OCI-M1 (cell line): ENCODE data around the gene NDST4.

Experiments used
- DNase-seq: peaks from one replicate; lab custom pipeline; 2025; lab: John Stamatoyannopoulos, UW

NDST4 gene

DNA sequence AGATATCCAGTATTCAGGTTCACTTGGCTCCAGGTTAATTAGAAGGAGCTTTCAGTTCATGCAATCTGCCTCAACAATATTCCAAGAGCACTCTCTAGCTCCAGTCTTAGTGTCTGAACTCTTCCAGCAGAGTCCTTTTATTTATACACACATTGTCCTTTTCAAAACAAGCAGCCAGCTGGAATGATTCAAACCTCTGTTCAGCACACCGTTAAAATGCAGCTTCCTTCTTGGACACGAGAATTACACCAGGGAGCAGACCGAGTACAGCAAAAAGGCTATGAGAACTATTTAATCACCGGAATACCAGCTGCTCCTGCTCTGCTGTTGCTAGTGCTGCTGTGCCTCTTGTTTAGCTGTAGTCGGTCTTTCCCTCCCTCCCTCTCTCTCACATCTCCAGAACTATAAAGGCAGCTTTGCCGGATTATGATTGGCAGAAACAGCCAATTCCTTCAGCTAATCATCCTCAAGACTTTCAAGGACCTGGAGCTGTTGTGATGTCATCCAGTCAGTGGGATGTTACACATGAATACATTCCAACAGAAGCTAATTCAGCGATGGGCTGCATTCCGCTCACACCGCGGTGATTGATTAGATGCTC is at the start of gene NDST4:
Gene NDST4, minus strand, starts transcription at position 115 of the 601 bp plus-strand sequence. CDS start 36,584 bp downstream, outside the sequence.
- DNase-seq: no peak

DNA sequence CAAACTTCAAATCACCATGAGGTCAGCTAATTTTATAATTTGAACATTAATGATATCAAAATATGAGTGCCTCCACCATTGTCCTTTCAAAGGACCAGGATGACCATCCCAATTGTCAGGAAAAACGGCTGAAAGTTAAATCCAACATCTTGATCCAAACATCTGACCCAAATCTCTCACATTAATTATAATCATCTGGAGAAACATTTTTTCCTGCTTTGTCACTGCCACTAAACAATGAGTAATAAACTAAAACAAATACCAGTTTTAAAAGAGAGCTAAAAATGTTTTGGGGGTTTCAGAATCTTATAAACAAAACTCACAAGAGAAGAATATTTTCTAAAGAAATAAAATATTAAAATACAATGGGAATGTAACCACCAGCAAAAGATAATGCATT is 45.7 kb upstream of the NDST4 start:
- no peak for DNase-seq

DNA sequence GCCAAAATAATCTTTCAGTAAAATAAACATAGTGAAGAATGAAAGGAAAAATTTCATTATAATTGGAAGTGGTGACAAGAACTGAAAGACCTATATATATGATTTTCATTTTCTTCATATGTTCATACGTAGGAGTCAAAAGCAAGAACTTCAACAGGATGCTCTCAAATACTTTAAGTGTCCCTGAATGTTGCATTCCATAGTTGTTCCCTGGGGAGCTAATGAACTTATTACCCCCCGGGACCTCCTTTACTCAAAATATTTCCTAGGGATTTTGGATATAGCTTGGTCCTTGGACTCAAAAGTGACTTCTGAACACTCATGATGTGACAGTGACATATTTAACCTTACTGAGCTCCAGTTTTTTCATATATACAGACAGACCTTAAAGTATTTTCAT is 44.9 kb upstream of the NDST4 start:
- no peak for DNase-seq

DNA sequence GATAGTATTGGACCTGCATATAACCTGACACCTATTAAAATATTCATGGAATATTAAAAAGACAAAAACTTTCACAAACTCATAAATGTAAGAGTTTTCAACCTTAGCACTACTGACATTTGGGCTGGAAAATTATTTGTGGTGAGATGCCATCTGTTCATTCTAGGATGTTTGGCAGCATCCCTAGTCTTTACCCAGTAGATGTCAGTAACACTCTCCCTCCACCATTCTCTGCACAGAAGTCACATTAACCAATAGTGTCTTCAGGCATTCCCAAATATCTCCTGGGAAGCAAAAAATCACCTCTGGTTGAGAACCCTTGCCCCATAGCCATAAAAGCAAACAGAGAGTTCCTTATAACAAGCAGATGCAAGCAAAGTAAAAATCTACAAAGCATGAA is 41.4 kb upstream of the NDST4 start:
- no peak for DNase-seq

DNA sequence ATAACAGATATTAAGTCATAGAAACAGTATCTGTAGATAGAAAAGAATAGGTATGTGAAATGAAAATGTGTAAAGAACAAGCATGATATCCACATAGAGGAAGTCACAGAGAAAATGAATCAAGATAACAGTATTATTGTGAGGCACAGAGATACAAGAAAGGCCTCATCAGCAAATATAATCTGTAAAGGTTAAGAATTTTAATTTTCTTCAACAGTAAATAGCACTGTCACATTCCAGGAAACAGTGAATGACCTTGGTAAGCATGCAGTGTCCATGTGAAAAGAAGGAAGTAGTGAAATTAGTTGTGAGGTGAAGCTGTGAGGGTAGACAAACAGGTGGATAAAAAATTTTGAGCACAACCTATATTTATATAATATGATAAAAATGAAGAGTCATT is 39.5 kb upstream of the NDST4 start:
- DNase-seq: no peak

DNA sequence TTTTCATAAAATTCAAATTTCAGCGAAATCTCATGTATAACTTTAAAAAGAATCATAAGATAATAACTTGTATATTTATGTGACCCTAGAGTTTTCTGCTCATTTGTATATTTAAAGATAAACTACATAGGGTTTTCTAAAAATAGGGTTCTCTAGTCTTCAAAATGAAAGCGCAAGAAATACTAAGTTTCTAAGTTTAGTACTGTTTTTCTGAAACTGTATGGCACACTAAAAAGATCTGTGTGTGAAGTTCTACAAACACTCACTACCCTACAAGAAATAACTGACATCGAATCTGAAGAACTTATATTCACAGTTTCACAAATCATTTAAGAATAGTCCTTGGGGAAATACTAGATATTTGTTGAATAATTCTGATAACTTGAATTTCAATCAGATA is 38.7 kb upstream of the NDST4 start:
- no peak for DNase-seq

DNA sequence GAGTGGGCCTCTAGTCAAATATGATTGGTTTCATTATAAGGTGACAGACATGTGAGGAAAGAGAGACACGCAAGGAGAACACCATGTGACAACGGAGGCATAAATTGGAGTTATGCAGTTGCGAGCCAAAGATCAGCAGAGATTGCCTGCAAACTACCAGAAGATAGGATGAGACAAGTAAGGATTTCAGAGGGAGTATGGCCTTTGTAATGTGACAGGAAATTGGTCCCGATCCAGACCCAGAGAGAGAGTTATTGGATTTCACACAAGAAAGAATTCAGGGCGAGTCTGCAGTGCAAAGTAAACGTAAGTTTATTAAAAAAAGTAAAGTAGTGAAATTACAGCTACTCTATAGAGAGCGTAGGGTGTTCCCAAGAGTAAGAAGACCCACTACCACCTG is 35.7 kb upstream of the NDST4 start:
- no peak for DNase-seq

DNA sequence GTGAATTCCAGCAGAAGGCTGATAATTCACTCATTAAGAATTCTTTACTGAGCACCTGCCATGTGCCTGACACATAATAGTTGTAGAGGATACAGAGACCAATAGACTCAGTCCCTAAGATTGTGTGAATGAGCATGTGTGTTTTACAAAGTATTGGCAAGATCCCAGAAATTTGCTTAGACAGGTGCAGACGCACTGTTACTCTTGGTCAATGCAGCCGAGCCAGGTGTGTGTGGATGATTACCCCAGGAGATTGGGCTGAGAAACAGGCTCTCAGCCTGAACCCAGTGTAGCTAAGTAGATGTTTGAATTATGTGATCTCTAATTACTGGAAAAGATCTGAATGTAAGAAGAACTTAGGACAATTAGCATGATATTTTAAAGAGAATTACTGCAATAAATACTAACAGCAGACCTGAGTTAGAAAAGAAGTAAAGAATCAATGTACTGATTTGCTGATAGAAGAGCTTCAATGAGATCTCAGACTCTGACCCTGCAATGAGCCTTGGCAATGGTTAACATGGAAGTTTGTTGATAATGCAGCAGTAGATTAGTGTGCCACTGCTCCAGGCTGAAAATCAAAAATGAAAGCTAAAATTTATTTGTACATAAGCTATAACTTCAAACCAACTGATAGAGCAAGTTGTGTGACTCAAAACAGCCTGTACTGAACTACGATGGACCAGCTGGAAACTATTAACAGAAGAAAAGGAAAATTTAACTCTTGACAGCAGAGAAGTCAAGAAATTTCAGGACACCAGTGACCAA is 32.2 kb upstream of the NDST4 start:
- DNase-seq: no peak

DNA sequence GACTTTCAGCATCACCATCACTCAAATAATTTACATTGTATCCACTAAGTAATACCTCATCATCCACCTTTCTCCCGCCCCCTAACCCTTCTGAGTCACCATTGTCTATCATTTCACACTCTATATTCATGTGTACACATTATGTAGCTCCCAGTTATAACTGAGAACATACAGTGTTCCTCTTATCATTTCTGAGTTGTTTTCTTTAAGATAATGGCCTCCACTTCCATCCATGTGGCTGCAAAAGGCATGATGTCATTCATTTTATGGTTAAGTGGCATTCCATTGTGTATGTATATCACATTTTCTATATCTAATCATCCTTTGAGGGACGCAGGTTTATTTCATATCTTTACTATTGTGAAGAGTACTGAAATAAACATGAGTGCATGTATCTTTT is 14.6 kb upstream of the NDST4 start:
- no peak for DNase-seq

DNA sequence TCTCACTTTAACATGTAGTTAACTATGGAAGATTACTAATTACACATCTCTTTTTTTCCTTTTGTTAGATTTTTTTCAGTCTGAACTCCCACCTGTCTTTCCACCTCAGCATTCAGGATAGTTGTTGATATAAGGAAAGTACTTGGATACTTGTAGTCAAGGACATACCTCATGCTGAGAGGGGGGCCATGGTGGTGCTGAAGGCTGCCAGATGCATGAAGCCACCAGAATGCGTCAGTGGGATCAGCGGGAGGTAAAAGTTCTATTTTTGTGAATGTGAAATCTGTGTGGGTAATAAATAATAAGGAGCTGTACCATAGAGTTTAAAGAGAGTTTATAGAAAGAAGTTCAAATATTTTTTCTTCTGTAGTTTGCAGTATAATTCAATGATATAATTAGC is 13.1 kb upstream of the NDST4 start:
- no peak for DNase-seq

DNA sequence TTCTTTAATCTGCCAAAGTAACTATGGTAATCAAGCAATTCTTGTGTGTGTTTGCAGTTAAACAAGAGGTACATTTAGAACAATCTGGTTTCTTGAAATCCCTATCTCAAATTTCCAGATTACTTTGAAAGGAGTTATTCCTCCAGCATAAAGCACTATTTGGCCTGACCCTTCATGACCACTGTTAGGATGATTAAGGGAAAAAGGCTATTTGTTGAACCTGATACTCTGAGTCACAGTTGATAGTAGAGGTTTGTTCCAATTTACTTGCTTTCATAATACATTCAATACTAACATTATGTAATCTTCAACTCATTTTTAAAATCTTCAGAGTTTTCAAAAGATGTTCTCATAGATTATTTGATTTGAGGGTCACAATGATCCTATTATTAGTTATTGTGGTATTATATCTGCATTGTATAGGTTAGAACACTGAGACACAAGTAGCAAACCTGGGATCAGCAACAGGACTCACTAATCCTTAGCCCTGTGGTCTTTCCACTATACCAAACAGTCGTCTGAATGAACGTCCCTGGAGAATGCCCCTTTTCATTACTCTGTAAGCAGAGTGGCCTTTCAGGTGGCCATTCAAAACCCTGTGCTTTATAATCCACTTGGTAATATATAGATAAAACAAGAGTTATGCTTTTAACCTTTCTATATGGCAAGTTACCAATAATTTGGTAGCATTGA is 8.1 kb upstream of the NDST4 start:
- no peak for DNase-seq

DNA sequence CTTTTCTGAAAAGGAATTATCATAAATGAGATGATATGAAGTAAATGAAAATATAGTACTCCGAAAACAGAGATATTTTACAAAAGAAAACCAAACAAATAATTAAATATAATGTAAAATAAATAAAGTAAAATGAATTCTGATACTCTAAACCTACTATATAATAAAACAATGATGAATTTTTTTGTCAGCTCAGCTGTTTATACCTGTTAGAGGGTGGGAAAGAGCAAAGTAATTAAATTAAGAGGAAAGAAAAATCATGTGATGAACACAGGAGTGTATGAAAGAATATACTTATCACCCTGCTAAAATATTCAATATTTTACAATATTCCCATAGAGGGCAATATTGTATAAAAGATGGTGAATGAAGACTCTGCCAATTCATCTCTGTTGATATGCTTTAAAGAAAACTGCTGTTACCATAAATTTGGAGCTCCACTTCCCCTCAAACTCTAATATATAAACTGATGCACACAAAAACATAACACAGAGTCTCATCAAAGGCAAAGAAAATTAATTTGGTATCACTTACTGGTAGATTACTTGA is 6.5 kb upstream of the NDST4 start:
- peak; percentile 7 for DNase-seq

DNA sequence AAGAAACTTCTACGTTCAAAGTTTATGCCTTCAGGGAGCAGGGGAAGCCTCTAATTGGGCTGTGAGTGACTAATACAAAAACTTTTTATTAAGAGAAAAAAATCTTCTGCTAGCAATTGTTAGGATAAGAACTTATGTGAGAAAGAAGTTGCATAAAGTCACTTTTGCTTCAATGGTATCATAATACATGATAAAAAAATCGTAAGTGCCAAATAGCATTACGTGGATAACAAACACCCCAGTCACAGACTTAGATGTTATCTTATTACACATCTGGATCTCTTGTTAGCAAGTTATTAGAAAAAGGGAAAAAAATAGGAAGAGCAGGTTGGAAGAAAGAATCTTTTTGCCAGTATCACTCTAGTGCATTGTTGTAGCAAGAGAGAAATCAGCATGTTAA is 4.2 kb upstream of the NDST4 start:
- no peak for DNase-seq

DNA sequence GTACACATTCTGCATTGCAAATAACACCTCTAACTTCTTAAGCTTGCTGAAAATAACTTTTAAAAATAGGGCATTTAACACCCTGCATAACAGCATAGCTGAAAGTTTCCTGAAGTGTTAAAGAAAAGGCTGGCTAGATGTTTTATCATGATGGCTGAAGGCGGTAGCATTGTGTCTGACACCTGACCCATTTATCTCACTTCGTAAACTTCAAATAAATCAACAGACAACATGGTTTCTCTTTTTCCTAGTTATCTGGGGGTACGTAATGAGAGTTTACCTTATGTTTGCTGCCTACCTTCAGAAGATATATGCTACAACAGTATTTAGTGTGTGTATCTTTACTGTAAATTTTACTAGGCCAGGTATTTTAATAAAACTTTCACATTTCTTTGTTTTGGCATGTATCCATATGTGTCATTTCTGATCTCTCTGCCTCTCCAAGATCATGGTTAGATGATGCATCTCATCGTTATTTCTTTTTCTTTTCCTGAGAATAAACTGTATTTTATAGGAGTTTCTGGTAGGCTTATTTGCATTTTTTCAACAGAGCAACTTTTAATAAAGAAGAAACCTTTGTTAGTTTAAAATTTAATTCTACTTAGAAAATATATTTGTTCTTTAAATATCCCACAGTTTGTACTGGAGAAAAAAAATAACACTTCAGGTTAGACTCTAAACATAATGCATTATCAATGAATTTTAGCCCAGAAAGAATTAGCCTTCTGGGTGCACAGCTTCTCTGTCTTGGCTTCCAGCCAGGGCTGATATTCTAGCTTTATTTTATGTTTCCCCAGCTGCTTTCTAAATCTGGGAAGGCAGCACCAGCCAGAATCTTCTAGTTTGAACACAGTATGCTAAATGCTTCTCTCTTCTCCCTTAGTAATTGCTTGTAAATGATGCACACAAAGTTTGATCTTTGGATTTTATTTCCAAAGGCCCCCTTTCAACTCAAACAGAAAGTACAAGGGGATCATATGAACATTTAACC is 2.9 kb downstream of the NDST4 start:
- no peak for DNase-seq

DNA sequence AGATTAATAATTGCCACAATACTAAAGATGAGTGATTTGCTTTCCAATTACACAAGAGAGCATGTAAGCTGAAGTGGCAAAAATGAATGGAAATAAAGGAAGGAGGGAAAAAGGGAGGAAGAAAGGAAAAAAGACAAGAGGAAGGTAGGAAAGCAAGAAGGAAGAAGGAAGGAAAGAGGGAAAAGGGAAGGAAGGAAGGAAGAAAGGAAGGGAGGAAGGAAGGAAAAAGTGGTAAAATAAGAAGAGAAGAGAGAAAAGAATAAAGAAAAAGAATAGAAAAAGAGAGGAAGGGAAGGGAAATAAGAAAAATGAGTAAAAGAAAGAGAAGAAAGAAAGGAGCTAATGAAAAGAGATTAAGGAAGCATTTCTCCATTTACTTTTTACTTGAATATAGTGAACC is 4.6 kb downstream of the NDST4 start:
- no peak for DNase-seq

DNA sequence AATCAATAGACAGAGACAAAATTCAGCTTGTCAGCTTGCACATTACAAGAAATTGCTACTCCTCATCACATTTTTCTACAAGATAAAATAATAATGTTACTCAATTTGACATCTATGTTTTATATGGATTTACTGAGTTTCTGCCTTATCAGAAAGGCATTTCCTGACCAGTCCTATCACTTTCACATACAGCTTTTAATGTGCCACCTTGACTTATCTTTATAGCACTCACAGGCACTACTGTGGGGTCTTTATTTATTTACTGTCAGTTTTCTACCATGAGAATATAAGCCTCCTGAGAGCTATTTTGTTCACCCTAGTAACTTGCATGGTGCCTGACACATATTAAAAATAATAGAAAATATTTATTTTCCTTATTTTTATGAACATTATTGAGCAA is 6.0 kb downstream of the NDST4 start:
- no peak for DNase-seq

DNA sequence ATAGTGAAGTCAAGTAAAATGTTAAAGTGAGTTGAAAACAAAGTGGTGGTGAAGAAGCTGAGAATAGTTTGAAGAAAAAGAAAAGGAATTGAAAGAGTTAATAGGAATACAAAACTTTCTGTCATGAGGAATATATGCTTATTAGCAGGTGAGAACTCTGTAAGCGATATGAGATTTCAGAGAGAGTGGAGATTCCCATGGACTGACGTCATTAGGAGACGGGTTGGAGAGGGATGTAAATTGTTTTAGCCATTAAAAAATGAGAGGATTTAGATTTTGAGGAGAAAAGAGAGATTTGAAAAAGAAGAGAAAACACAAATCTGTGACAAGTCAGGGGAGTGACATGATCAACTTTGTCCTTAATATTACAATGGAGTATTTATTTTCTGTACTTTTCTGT is 11.7 kb downstream of the NDST4 start:
- no peak for DNase-seq

DNA sequence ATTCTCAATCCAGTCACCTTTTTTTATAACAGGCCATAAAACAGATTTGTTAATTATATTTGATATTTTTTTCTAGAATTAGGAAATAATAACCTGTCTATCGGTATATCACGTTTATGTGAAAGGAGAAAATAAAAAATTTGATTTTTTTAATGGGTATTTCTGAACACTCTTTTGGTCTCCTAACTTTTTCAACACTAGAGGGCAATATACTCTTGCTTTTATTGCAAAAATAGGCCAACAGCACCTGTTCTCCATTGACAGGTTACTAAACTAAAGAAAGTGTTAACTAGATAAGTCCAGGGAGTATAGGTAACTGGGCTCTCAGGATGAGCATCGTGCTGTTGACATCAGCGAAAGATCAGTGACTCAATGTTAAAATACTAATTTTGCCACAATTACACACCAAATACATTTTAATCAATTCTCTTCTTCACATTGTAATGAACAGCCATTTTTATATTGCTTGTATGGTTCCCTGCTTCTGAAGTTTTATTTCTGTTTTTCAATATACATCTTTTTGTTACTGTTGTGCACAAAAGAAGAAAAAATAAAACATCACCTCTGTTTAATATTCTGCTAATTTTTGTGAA is 22.8 kb downstream of the NDST4 start:
- peak; percentile 56 for DNase-seq

DNA sequence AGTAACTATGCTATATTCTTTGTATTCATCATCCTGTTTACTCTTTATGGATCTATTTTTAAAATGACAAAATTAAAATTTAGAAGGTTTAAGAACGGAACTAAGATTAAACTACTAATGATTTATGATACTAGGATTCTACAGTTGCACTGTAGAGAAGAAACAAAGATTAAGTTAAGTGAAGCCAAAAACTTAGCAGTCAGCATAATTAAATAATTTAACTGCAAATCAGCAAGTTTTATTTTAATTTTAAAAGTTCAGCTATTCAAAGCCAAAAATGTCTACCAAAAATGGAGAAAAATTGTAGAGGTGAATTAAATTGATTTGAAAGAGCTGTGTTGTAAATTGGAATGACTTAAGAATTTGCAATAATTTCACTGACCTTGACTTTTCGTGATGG is 30.8 kb downstream of the NDST4 start:
- no peak for DNase-seq

DNA sequence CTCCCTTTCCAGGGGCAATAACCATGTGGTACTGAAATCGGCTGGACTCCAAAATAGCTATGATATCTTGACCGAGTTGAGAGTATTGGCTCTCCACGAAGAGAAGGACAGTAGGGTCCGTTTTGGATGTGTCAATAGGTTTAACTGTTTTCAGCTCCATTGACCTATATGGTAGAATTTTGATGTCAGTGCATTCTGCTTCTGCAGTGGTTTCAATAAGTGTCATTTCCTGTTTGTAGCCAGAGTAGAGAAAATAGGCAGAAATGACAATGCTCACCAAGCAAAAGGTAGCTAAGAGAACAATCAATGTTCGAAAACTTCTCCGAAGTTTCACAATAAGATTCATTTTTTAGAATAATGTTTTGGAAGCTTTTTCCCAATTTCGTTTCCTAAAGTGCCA is 36.7 kb downstream of the NDST4 start:
- DNase-seq: no peak

DNA sequence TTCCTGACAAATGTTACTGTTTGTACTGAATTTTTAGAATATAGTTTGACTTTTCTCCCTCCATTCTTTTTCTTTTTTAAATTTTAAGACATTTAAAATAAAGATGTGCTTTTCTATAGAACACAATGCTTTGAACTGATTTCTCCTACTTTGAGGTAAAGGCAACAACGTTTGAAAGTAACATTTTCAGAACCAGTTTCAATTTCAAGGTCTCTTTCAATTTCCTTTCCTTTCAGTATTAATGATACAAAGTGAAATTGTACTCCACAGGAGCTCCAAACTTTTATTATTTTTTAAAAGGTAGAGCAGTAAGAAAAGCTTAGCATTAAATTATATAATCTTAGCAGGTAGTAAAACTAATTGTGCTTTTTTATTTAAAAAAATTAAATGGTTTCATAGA is 54.9 kb downstream of the NDST4 start:
- no peak for DNase-seq
